Fibroblast of peridontal ligament (primary cell): ENCODE measurements around the gene USP37.

Experiments
- DNase-seq: peaks from one replicate; pipeline ENCODE4 v3.0.0-alpha.2; 2010; ENCODE audit errors: extremely low read depth

USP37 gene

DNA sequence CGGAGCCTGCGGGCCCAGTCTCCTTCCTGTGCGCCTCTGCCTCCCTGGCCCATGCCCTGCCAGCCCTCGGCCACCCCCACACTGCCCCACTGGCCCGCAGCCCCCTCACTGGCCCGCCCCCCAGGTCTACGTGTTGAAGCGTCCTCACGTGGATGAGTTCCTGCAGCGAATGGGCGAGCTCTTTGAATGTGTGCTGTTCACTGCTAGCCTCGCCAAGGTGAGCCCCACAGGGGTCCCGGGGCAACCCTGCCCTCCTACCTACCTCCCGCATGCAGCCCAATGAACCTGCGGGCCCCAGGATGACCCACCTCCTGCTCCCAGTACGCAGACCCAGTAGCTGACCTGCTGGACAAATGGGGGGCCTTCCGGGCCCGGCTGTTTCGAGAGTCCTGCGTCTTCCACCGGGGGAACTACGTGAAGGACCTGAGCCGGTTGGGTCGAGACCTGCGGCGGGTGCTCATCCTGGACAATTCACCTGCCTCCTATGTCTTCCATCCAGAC is 165.2 kb downstream of the USP37 start:
- DNase-seq, result no peak

DNA sequence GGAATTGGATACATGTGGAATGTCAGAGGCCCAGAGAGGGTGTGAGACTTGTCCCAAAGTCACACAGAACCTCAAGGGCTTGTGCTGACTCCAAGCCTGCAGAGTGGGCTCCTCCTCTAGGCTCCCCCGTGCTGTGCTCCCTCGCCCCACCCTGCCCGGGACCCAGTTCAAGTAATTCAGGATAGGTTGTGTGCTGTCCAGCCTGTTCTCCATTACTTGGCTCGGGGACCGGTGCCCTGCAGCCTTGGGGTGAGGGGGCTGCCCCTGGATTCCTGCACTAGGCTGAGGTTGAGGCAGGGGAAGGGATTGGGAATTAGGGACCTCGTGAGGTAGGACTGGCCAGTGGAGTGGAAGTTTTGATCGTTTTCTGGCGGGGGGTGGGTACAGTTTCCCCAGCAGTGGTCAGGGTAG is 165.7 kb downstream of the USP37 start:
- DNase-seq, result no peak

DNA sequence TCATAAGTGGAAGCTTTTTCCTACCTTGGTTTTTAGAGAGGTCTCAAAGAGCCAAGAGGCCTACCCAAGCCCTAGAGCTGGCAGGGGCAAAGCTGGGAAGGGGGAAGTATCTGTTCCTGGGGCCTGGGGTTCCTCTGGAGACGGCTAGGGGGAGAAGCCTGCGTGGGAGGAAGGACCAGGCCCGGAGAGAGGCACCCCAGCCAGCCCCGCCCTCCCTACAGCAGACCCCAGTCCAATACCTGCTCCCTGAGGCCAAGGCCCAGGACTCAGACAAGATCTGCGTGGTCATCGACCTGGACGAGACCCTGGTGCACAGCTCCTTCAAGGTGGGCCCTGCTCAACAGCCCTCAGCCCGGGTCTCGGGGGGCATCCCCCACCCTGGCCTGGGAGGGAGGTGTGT is 166.3 kb downstream of the USP37 start:
- no peak for DNase-seq

DNA sequence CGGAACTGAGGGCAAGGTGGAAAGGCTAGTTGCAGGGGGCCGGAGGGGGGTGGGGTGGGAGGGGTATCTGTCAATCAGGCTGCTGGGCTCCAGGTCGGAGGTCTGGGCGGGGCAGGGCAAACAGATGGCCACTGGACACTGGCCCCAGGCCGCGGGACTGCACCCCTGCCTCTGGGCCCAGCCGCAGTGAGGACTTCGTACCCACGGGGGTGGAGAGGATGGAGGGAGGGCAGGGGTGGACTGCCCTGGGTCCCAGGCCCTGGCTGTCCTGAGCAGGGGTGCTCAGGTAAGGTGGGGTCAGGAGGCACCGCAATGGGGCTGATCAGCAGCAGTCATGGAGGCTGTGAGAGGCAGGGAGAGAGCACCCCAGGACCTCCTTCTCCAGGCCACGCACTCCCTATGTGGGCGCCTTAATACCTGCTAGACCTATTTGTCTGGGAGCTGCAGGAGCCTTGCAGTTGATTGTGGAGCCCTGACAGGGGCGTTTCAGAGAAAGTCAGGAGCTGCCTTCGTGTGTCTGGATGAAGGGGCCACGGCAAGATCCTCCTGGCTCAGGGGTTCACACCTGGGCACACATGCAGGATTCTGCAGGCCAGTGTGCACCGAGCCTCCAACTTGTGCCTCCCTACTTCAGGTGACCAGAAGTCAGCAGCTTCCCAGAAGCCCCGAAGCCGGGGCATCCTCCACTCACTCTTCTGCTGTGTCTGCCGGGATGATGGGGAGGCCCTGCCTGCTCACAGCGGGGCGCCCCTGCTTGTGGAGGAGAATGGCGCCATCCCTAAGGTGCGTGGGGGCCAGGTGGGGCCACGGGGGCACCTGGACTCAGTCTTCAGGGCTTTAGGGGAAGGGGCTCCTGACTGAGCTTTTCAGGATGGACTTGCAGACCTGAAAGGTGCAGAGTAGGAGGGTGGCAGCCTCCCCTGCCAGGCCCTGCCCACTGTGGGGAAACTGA is 166.9 kb downstream of the USP37 start:
- no peak for DNase-seq
